A549 (cell line): ENCODE data around the gene ITSN1.

Experiments
- BHLHE40 ChIP-seq: IDR thresholded peaks from 2 replicates; pipeline ENCODE4 v1.6.1; 2012; ENCODE audit warnings: low read depth, low read length, inconsistent platforms
- CBX8 ChIP-seq: fragments of 200-600 bp; sonication (generic); IDR thresholded peaks from 2 replicates; pipeline ENCODE4 v1.6.1; 2016
- ESRRA ChIP-seq: fragments of 150-350 bp; IDR thresholded peaks from 2 replicates; pipeline ENCODE4 v1.6.1; 2014; ENCODE audit warnings: mild to moderate bottlenecking, low read length, borderline replicate concordance
- HDAC2 ChIP-seq: fragments of 200-600 bp; sonication (generic); IDR thresholded peaks from 2 replicates; pipeline ENCODE4 v1.6.1; 2016
- NR3C1 ChIP-seq: fragments of >200 bp; sonication (Bioruptor Twin); formaldehyde crosslinking; IDR thresholded peaks from 3 replicates; pipeline ENCODE4 v1.6.1; 2017
- POLR2A ChIP-seq: IDR thresholded peaks from 2 replicates; pipeline ENCODE4 v1.6.1; 2012; ENCODE audit warnings: mild to moderate bottlenecking, low read length
- TF ChIP-seq, protein P1 (sequence below): fragments of >200 bp; sonication (Bioruptor Twin); formaldehyde crosslinking; IDR thresholded peaks from 3 replicates; pipeline ENCODE4 v1.5.1; 2016
- TF ChIP-seq, protein P2 (sequence below): fragments of 200-600 bp; sonication (generic); IDR thresholded peaks from 2 replicates; pipeline ENCODE4 v1.6.1; 2016; ENCODE audit warnings: antibody characterized with exemption, mild to moderate bottlenecking, moderate library complexity
- TF ChIP-seq, protein P3 (sequence below): IDR thresholded peaks from 2 replicates; pipeline ENCODE4 v1.6.1; 2012
- TF ChIP-seq, protein P4 (sequence below): fragments of 450-650 bp; IDR thresholded peaks from 2 replicates; pipeline ENCODE4 v1.6.1; 2014; ENCODE audit warnings: antibody characterized with exemption

DNA sequence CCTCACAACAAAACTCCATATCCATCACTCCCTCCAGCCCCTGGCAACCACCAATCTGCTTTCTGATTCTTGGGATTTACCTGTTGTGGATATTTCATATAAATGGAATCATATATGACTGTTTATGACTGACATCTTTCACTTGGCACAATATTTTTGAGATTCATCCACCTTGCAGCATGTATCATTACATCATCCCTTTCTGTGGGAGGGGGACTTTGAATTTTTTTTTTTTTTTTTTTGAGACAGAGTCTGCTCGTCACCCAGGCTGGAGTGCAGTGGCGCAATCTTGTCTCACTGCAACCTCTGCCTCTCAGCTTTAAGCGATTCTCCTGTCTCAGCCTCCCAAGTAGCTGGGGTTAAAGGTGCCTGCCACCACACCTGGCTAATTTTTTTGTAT lies 128.2 kb downstream of the ITSN1 start:
- no peak for TF ChIP-seq HDAC2
- TF ChIP-seq, protein P1, sequence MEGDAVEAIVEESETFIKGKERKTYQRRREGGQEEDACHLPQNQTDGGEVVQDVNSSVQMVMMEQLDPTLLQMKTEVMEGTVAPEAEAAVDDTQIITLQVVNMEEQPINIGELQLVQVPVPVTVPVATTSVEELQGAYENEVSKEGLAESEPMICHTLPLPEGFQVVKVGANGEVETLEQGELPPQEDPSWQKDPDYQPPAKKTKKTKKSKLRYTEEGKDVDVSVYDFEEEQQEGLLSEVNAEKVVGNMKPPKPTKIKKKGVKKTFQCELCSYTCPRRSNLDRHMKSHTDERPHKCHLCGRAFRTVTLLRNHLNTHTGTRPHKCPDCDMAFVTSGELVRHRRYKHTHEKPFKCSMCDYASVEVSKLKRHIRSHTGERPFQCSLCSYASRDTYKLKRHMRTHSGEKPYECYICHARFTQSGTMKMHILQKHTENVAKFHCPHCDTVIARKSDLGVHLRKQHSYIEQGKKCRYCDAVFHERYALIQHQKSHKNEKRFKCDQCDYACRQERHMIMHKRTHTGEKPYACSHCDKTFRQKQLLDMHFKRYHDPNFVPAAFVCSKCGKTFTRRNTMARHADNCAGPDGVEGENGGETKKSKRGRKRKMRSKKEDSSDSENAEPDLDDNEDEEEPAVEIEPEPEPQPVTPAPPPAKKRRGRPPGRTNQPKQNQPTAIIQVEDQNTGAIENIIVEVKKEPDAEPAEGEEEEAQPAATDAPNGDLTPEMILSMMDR: no peak
- TF ChIP-seq, protein P2, sequence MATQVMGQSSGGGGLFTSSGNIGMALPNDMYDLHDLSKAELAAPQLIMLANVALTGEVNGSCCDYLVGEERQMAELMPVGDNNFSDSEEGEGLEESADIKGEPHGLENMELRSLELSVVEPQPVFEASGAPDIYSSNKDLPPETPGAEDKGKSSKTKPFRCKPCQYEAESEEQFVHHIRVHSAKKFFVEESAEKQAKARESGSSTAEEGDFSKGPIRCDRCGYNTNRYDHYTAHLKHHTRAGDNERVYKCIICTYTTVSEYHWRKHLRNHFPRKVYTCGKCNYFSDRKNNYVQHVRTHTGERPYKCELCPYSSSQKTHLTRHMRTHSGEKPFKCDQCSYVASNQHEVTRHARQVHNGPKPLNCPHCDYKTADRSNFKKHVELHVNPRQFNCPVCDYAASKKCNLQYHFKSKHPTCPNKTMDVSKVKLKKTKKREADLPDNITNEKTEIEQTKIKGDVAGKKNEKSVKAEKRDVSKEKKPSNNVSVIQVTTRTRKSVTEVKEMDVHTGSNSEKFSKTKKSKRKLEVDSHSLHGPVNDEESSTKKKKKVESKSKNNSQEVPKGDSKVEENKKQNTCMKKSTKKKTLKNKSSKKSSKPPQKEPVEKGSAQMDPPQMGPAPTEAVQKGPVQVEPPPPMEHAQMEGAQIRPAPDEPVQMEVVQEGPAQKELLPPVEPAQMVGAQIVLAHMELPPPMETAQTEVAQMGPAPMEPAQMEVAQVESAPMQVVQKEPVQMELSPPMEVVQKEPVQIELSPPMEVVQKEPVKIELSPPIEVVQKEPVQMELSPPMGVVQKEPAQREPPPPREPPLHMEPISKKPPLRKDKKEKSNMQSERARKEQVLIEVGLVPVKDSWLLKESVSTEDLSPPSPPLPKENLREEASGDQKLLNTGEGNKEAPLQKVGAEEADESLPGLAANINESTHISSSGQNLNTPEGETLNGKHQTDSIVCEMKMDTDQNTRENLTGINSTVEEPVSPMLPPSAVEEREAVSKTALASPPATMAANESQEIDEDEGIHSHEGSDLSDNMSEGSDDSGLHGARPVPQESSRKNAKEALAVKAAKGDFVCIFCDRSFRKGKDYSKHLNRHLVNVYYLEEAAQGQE: no peak
- no peak for TF ChIP-seq POLR2A
- TF ChIP-seq, protein P3, sequence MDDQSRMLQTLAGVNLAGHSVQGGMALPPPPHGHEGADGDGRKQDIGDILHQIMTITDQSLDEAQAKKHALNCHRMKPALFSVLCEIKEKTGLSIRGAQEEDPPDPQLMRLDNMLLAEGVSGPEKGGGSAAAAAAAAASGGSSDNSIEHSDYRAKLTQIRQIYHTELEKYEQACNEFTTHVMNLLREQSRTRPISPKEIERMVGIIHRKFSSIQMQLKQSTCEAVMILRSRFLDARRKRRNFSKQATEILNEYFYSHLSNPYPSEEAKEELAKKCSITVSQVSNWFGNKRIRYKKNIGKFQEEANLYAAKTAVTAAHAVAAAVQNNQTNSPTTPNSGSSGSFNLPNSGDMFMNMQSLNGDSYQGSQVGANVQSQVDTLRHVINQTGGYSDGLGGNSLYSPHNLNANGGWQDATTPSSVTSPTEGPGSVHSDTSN: no peak
- TF ChIP-seq BHLHE40: no peak
- TF ChIP-seq ESRRA: no peak
- no peak for TF ChIP-seq NR3C1
- TF ChIP-seq, protein P4, sequence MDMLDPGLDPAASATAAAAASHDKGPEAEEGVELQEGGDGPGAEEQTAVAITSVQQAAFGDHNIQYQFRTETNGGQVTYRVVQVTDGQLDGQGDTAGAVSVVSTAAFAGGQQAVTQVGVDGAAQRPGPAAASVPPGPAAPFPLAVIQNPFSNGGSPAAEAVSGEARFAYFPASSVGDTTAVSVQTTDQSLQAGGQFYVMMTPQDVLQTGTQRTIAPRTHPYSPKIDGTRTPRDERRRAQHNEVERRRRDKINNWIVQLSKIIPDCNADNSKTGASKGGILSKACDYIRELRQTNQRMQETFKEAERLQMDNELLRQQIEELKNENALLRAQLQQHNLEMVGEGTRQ: no peak
- no peak for TF ChIP-seq CBX8
